Activated T-cell treated with anti-CD3 and anti-CD28 coated beads for 48 hours (primary cell): ENCODE measurements around the gene MAP3K14.

Source experiments
- DNase-seq: peaks from one replicate; pipeline ENCODE4 v3.0.0-alpha.2; 2020; ENCODE audit warnings: low read depth

MAP3K14 gene

GRCh38 chr17:45235416-45236281 lies 81.2 kb downstream of the MAP3K14 start:
- DNase-seq, result peak; percentile 65

- DNase-seq, result peak; percentile 41
These were observed 82.0 kb downstream of the MAP3K14 start for GRCh38 chr17:45234641-45235415.

- no peak for DNase-seq
These were observed 83.3 kb downstream of the MAP3K14 start for GRCh38 chr17:45233423-45233924.

- DNase-seq, result no peak
These were observed 84.1 kb downstream of the MAP3K14 start for GRCh38 chr17:45232514-45233422.

- DNase-seq, result no peak
These were observed 85.2 kb downstream of the MAP3K14 start for GRCh38 chr17:45231481-45232116.

GRCh38 chr17:45230787-45231480 lies 85.9 kb downstream of the MAP3K14 start:
- DNase-seq, result no peak

- no peak for DNase-seq
These were observed 86.4 kb downstream of the MAP3K14 start for GRCh38 chr17:45230410-45230786.

GRCh38 chr17:45229681-45230409 lies 87.0 kb downstream of the MAP3K14 start:
- peak; percentile 35 for DNase-seq

- DNase-seq, result peak; percentile 90
These were observed 87.9 kb downstream of the MAP3K14 start for GRCh38 chr17:45228763-45229539.

GRCh38 chr17:45227926-45228762 lies 88.7 kb downstream of the MAP3K14 start:
- peak; percentile 37 for DNase-seq

- DNase-seq, result no peak
These were observed 89.5 kb downstream of the MAP3K14 start for GRCh38 chr17:45227101-45227925.

GRCh38 chr17:45226576-45226975 lies 90.2 kb downstream of the MAP3K14 start:
- DNase-seq, result no peak

GRCh38 chr17:45225964-45226530 lies 90.8 kb downstream of the MAP3K14 start:
- DNase-seq, result peak; percentile 93

GRCh38 chr17:45225051-45225700 lies 91.6 kb downstream of the MAP3K14 start:
- no peak for DNase-seq

GRCh38 chr17:45224671-45225050 lies 92.2 kb downstream of the MAP3K14 start:
- DNase-seq, result no peak
